Esophagus muscularis mucosa (tissue), 4 donors: ENCODE measurements around the gene KCP. TPM values are rescaled to one million over a fixed set of nuclear protein-coding genes. Genes with fewer than 3 reads are reported as not detected.
A peak's percentile ranks its signal among the peaks of the same experiment; 100 is the strongest.

Experiments
- DNase-seq: peaks from one replicate; pipeline ENCODE4 v3.0.0-alpha.2; 2017; ENCODE audit errors: extremely low spot score
- H3K27ac ChIP-seq, 4 donors: fragments of 200-600 bp; sonication (generic); replicated peaks in 1 of 4; 1 replicate in 3 of 4; 2 replicates in 1 of 4; pipeline ENCODE4 v1.5.1; 2016 to 2019; ENCODE audit warnings: mild to moderate bottlenecking in 1 of 4
- H3K27me3 ChIP-seq, 4 donors: fragments of 200-600 bp; sonication (generic); one replicate each; pipeline versions ENCODE4 v1.5.1 to v1.6.0; 2016 to 2019
- H3K36me3 ChIP-seq, 4 donors: fragments of 200-600 bp; sonication (generic); one replicate each; pipeline ENCODE4 v1.5.1; 2016 to 2019
- H3K4me1 ChIP-seq, 4 donors: fragments of 200-600 bp; sonication (generic); one replicate each; pipeline ENCODE4 v1.5.1; 2016 to 2019
- H3K4me3 ChIP-seq, 4 donors: fragments of 200-600 bp; sonication (generic); 1 replicate in 2 of 4; 2 replicates in 2 of 4; pipeline ENCODE4 v1.5.1; 2016 to 2019; ENCODE audit warnings: mild to moderate bottlenecking in 4 of 4, moderate library complexity in 1 of 4
- H3K9me3 ChIP-seq, 4 donors: fragments of 200-600 bp; sonication (generic); 1 replicate in 3 of 4; 2 replicates in 1 of 4; pipeline ENCODE4 v1.5.1; 2016 to 2019
- EP300 ChIP-seq: sonication (generic); formaldehyde crosslinking; IDR thresholded peaks from one replicate; pipeline ENCODE4 v1.6.1; 2017; ENCODE audit warnings: antibody characterized with exemption
- POLR2A ChIP-seq: fragments of 450-650 bp; IDR thresholded peaks from one replicate; pipeline ENCODE4 v1.6.1; 2017; ENCODE audit warnings: antibody characterized with exemption, moderate library complexity, mild to moderate bottlenecking, low read depth
- POLR2AphosphoS5 ChIP-seq, 2 donors: sonication (generic); formaldehyde crosslinking; IDR thresholded peaks; one replicate each; pipeline ENCODE4 v1.6.1; 2017; ENCODE audit warnings: antibody characterized with exemption in 2 of 2
- WGBS: methylation state at CpG from one replicate; pipeline ENCODE4 v1.1.5; 2018; 5-methylcytosine and 5-hydroxymethylcytosine counted together
- intact Hi-C: fragments of 100-400 bp; cut with DNase I; formaldehyde crosslinking; loops from one replicate; pipeline ENCODE4 v1.15.1; 2023
- total RNA-seq, 4 donors: library from RNA; depleted of rRNA; stranded (reverse); fragments of >200 nt; gene quantifications; one replicate each; pipeline versions ENCODE4 v1.1.0 to v1.2.1, GENCODE V29; 2016
- TF ChIP-seq, protein P1 (sequence below), 3 experiments: fragments of 200-600 bp in 2 of 3; fragments of 450-650 bp in 1 of 3; sonication (generic) in 2 of 3; IDR thresholded peaks; one replicate each; pipeline ENCODE4 v1.5.1; 2017 to 2019; ENCODE audit warnings: antibody characterized with exemption in 3 of 3, mild to moderate bottlenecking in 2 of 3, moderate library complexity in 1 of 3

The KCP gene
- total RNA-seq, 4 donors from 2014 or later: 0.13 to 0.66 (median 0.29) TPM; not detected in 1

DNA sequence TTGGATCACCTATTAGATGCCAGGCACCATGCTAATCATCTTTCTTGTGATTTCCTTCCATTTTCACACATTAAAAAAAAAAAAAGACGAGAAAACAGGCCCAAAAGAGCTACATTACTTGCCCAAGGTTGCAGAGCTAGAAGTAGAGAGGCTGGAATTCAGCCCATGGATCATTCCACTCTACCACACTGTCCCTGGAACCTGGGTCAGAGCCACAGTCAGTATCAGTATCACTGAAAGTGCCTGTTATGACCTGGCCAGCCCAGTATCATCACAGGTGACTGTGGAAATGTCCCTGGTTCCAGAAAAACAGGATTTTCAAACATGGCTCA is 83.6 kb downstream of the KCP start:
- peaks cover 0 to 4% (median 0%) of the 10 kb centered on the region in 4 donors for H3K27me3 ChIP-seq
- H3K9me3 ChIP-seq: no peaks in the 10 kb centered on the region
- peaks cover 34 to 50% (median 47%) of the 10 kb centered on the region in 4 donors for H3K4me1 ChIP-seq
- intact Hi-C loops: loop anchor here (5.0 kb wide), 1 partner anchor 35 kb away; the partner anchor contains the start of gene CCDC136
- H3K4me3 ChIP-seq: no peak overlapping the region
- WGBS: 92% methylated on average over 1 of the region's 1 CpG
- peak overlapping the region; percentile 97 to 99 (median 98) for H3K27ac ChIP-seq
- no peak for TF ChIP-seq POLR2AphosphoS5 (IDR thresholded peaks at IDR 0.05)
- TF ChIP-seq, protein P1, sequence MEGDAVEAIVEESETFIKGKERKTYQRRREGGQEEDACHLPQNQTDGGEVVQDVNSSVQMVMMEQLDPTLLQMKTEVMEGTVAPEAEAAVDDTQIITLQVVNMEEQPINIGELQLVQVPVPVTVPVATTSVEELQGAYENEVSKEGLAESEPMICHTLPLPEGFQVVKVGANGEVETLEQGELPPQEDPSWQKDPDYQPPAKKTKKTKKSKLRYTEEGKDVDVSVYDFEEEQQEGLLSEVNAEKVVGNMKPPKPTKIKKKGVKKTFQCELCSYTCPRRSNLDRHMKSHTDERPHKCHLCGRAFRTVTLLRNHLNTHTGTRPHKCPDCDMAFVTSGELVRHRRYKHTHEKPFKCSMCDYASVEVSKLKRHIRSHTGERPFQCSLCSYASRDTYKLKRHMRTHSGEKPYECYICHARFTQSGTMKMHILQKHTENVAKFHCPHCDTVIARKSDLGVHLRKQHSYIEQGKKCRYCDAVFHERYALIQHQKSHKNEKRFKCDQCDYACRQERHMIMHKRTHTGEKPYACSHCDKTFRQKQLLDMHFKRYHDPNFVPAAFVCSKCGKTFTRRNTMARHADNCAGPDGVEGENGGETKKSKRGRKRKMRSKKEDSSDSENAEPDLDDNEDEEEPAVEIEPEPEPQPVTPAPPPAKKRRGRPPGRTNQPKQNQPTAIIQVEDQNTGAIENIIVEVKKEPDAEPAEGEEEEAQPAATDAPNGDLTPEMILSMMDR (IDR thresholded peaks at IDR 0.05): no peak
- no peak for TF ChIP-seq EP300
- TF ChIP-seq POLR2A: no peak
- H3K36me3 ChIP-seq: no peaks in the 10 kb centered on the region
- DNase-seq: no peak

Other genes with a start within 250 kb of the KCP start
- 1 to 10 TPM in 2 of 4 donors, under 1 TPM in 2; under 0.01 to 2.9 (median 0.94) TPM for gene GARIN1A, start 238.4 kb downstream of the KCP start, total RNA-seq
- gene CALU, start 171.3 kb downstream of the KCP start, total RNA-seq: 100 to 1,000 TPM; 188 to 269 (median 199) TPM
- not detected for gene OPN1SW, start 134.9 kb downstream of the KCP start, total RNA-seq
- 10 to 100 TPM; 20.7 to 36.5 (median 33.7) TPM for gene CCDC136, start 118.7 kb downstream of the KCP start, total RNA-seq
- 100 to 1,000 TPM; 391 to 932 (median 533) TPM for gene FLNC, start 80.3 kb downstream of the KCP start, total RNA-seq
- 100 to 1,000 TPM in 2 of 4 donors, 10 to 100 TPM in 2; 74.3 to 108 (median 91.9) TPM for gene ATP6V1F, start 47.9 kb downstream of the KCP start, total RNA-seq
- gene IRF5, start 27.2 kb upstream of the KCP start, total RNA-seq: 10 to 100 TPM in 1 of 4 donors, 1 to 10 TPM in 3; 7.6 to 14.5 (median 8.6) TPM
- gene TNPO3, start 144.4 kb upstream of the KCP start, total RNA-seq: 10 to 100 TPM; 35.7 to 46.2 (median 38.1) TPM
- gene TSPAN33, start 234.0 kb upstream of the KCP start, total RNA-seq: 10 to 100 TPM in 1 of 4 donors, 1 to 10 TPM in 3; 5.0 to 11.4 (median 7.5) TPM